H9 (cell line): ENCODE measurements around the gene LRMDA. TPM values are rescaled to one million over a fixed set of nuclear protein-coding genes. Genes with fewer than 3 reads are reported as not detected.

Experiments
- DNase-seq: peaks from one replicate; pipeline ENCODE4 v3.0.0-alpha.2; 2017
- H2AFZ ChIP-seq: one replicate; pipeline ENCODE4 v1.6.1; 2013; ENCODE audit warnings: mild to moderate bottlenecking, low read length, control low read depth, moderate library complexity
- H2AK5ac ChIP-seq: 2 replicates; pipeline ENCODE4 v1.6.1; 2013; ENCODE audit warnings: low read length, control low read depth, mixed read lengths; ENCODE audit not compliant: insufficient read length
- H2BK120ac ChIP-seq: one replicate; pipeline ENCODE4 v1.6.1; 2013; ENCODE audit warnings: low read depth, mild to moderate bottlenecking, low read length, control low read depth, inconsistent platforms; ENCODE audit not compliant: poor library complexity, severe bottlenecking
- H2BK12ac ChIP-seq: 2 replicates; pipeline ENCODE4 v1.6.1; 2013; ENCODE audit warnings: low read length, control low read depth, mixed read lengths, low read depth; ENCODE audit not compliant: insufficient read length
- H2BK15ac ChIP-seq: 2 replicates; pipeline ENCODE4 v1.6.1; 2013; ENCODE audit warnings: low read depth, low read length, control low read depth
- H2BK20ac ChIP-seq: one replicate; pipeline ENCODE4 v1.6.1; 2013; ENCODE audit warnings: low read depth, mild to moderate bottlenecking, low read length, control low read depth, inconsistent platforms; ENCODE audit not compliant: poor library complexity, severe bottlenecking
- H2BK5ac ChIP-seq: 2 replicates; pipeline ENCODE4 v1.6.1; 2013; ENCODE audit warnings: low read length, control low read depth, mixed read lengths; ENCODE audit not compliant: insufficient read length
- H3K14ac ChIP-seq: 2 replicates; pipeline ENCODE4 v1.6.1; 2013; ENCODE audit warnings: low read length, control low read depth; ENCODE audit not compliant: insufficient read depth
- H3K18ac ChIP-seq: 2 replicates; pipeline ENCODE4 v1.6.1; 2013; ENCODE audit warnings: low read depth, mild to moderate bottlenecking, mixed read lengths, low read length, control low read depth; ENCODE audit not compliant: insufficient read length
- H3K23ac ChIP-seq: 2 replicates; pipeline ENCODE4 v1.6.1; 2013; ENCODE audit warnings: low read length, control low read depth, mixed read lengths, low read depth; ENCODE audit not compliant: insufficient read length
- H3K23me2 ChIP-seq: 2 replicates; pipeline ENCODE4 v1.6.1; 2013; ENCODE audit warnings: low read depth, mild to moderate bottlenecking, mixed read lengths, low read length, control low read depth; ENCODE audit not compliant: insufficient read length, poor library complexity, severe bottlenecking
- H3K27ac ChIP-seq: 2 replicates; pipeline ENCODE4 v1.5.1; 2013; ENCODE audit warnings: low read length, control low read depth, mixed read lengths, low read depth; ENCODE audit not compliant: insufficient read length
- H3K27me3 ChIP-seq: 2 replicates; pipeline ENCODE4 v1.6.1; 2013; ENCODE audit warnings: low read length, control low read depth, inconsistent platforms; ENCODE audit not compliant: insufficient read depth
- H3K4ac ChIP-seq: 2 replicates; pipeline ENCODE4 v1.6.1; 2013; ENCODE audit warnings: low read depth, mild to moderate bottlenecking, control low read depth, inconsistent platforms, low read length, moderate library complexity
- H3K4me1 ChIP-seq: 2 replicates; pipeline ENCODE4 v1.6.1; 2013; ENCODE audit warnings: low read length, control low read depth, inconsistent platforms; ENCODE audit not compliant: insufficient read depth
- H3K4me2 ChIP-seq: 2 replicates; pipeline ENCODE4 v1.6.1; 2013; ENCODE audit warnings: low read length, control low read depth, mixed read lengths; ENCODE audit not compliant: insufficient read length, insufficient read depth
- H3K56ac ChIP-seq: 2 replicates; pipeline ENCODE4 v1.6.1; 2013; ENCODE audit warnings: low read depth, mild to moderate bottlenecking, mixed read lengths, low read length, control low read depth; ENCODE audit not compliant: insufficient read length
- H3K79me1 ChIP-seq: 2 replicates; pipeline ENCODE4 v1.6.1; 2013; ENCODE audit warnings: low read depth, mild to moderate bottlenecking, moderate library complexity, low read length, control low read depth, inconsistent platforms; ENCODE audit not compliant: insufficient read depth, poor library complexity, severe bottlenecking
- H3K79me2 ChIP-seq: 2 replicates; pipeline ENCODE4 v1.6.1; 2013; ENCODE audit warnings: low read length, control low read depth, inconsistent platforms; ENCODE audit not compliant: insufficient read depth
- H3K9ac ChIP-seq: 2 replicates; pipeline ENCODE4 v1.6.1; 2013; ENCODE audit warnings: low read length, control low read depth, mixed read lengths; ENCODE audit not compliant: insufficient read length; ENCODE audit errors: extremely low read depth
- H3K9me3 ChIP-seq: one replicate; pipeline ENCODE4 v1.6.1; 2013; ENCODE audit warnings: low read depth, low read length, inconsistent platforms; ENCODE audit not compliant: control insufficient read depth
- H3T11ph ChIP-seq: one replicate; pipeline ENCODE4 v1.6.1; 2013; ENCODE audit warnings: mild to moderate bottlenecking, low read length, control low read depth, inconsistent platforms
- H4K20me1 ChIP-seq: one replicate; pipeline ENCODE4 v1.6.1; 2013; ENCODE audit not compliant: control insufficient read depth, insufficient read length, insufficient read depth
- H4K5ac ChIP-seq: 2 replicates; pipeline ENCODE4 v1.6.1; 2013; ENCODE audit warnings: low read depth, mild to moderate bottlenecking, mixed read lengths, low read length, control low read depth; ENCODE audit not compliant: insufficient read length
- H4K8ac ChIP-seq: replicated peaks from 2 replicates; pipeline ENCODE4 v1.6.1; 2013; ENCODE audit warnings: low read length, control low read depth, mixed read lengths, low read depth; ENCODE audit not compliant: insufficient read length
- H4K91ac ChIP-seq: 2 replicates; pipeline ENCODE4 v1.6.1; 2013; ENCODE audit warnings: low read depth, mild to moderate bottlenecking, moderate library complexity, mixed read lengths, low read length, control low read depth; ENCODE audit not compliant: insufficient read length
- H3K27ac Mint-ChIP-seq, 3 experiments: 2 replicates in 2 of 3; 3 replicates in 1 of 3; pipeline ENCODE4 v1.8.0; 2020 to 2021; ENCODE audit warnings: mixed read lengths in 3 of 3, mild to moderate bottlenecking in 1 of 3, moderate library complexity in 1 of 3
- H3K27me3 Mint-ChIP-seq: 2 replicates; pipeline ENCODE4 v1.8.0; 2021; ENCODE audit warnings: low read depth, mild to moderate bottlenecking, moderate library complexity, mixed read lengths
- H3K36me3 Mint-ChIP-seq, 3 experiments: 2 replicates in 2 of 3; 3 replicates in 1 of 3; pipeline ENCODE4 v1.8.0; 2020 to 2021; ENCODE audit warnings: low read depth in 3 of 3, mixed read lengths in 3 of 3; ENCODE audit not compliant: insufficient read depth in 1 of 3
- H3K4me1 Mint-ChIP-seq, 2 experiments: 2 replicates each; pipeline ENCODE4 v1.8.0; 2020; ENCODE audit warnings: mixed read lengths in 2 of 2
- H3K4me3 Mint-ChIP-seq, 2 experiments: 2 replicates in 1 of 2; 3 replicates in 1 of 2; pipeline ENCODE4 v1.8.0; 2020 to 2021; ENCODE audit warnings: mild to moderate bottlenecking in 2 of 2, mixed read lengths in 2 of 2, moderate library complexity in 1 of 2
- H3K9me3 Mint-ChIP-seq, 2 experiments: 2 replicates in 1 of 2; 3 replicates in 1 of 2; pipeline ENCODE4 v1.8.0; 2020; ENCODE audit warnings: mild to moderate bottlenecking in 2 of 2, mixed read lengths in 2 of 2, moderate library complexity in 1 of 2
- CTCF ChIP-seq: fragments of 200-600 bp; sonication (generic); conservative IDR thresholded peaks from 3 replicates; pipeline ENCODE4 v1.8.0; 2021; ENCODE audit warnings: antibody characterized with exemption, mild to moderate bottlenecking
- WGBS: extraction: QIAGEN DNeasy Blood & Tissue Kit; methylation state at CpG from one replicate; pipeline ENCODE4 v1.1.7; 2013; ENCODE audit warnings: missing lambda C conversion rate, low lambda C conversion rate, mixed read lengths; ENCODE audit not compliant: insufficient read length; ENCODE audit errors: extremely low coverage; 5-methylcytosine and 5-hydroxymethylcytosine counted together
- total RNA-seq: library from RNA; stranded (reverse); gene quantifications from 2 replicates; pipeline ENCODE4 v1.2.1, GENCODE V29; 2021

LRMDA gene
- total RNA-seq, 1 experiment from 2014 or later: 1.8 TPM

- H3K27me3 ChIP-seq: no peaks in the 10 kb centered on the region
- DNase-seq: no peak
Observed at GRCh38 chr10:75544386-75544785, 113.0 kb downstream of the LRMDA start.

More at GRCh38 chr10:75544386-75544785, 113.0 kb downstream of the LRMDA start:
- Mint-ChIP-seq H3K4me3 (no peak overlapping the region), H3K27ac (no peak overlapping the region), H3K27me3 (peaks cover under 1% of the 10 kb centered on the region; the same call in 1 of the 2 replicates), H3K9me3 (no peaks in the 10 kb centered on the region; a peak in 1 of 5 replicates), H3K36me3 (no peaks in the 10 kb centered on the region), H3K4me1 (peaks cover 29 to 35% of the 10 kb centered on the region in 2 experiments)
- no peak overlapping the region for H2AFZ ChIP-seq
- H3K9ac ChIP-seq: no peak overlapping the region
- H2BK20ac ChIP-seq: no peak overlapping the region
- H4K8ac ChIP-seq: no peak overlapping the region
- no peak overlapping the region for H3T11ph ChIP-seq
- no peak overlapping the region for H3K4ac ChIP-seq
- H2BK5ac ChIP-seq: no peak overlapping the region
- no peak overlapping the region for H4K91ac ChIP-seq
- no peak overlapping the region for H2BK12ac ChIP-seq
- no peak overlapping the region for H2BK15ac ChIP-seq
- no peak overlapping the region for H3K56ac ChIP-seq
- no peaks in the 10 kb centered on the region for H3K79me1 ChIP-seq
- H4K5ac ChIP-seq: no peak overlapping the region
- no peak overlapping the region for H3K27ac ChIP-seq
- no peak overlapping the region for H2BK120ac ChIP-seq
- no peak overlapping the region for H3K18ac ChIP-seq
- H3K79me2 ChIP-seq: no peaks in the 10 kb centered on the region
- H3K14ac ChIP-seq: no peak overlapping the region
- H3K23ac ChIP-seq: no peak overlapping the region
- no peak overlapping the region for H2AK5ac ChIP-seq
- no peaks in the 10 kb centered on the region for H4K20me1 ChIP-seq
- H3K9me3 ChIP-seq: no peaks in the 10 kb centered on the region
- no peak overlapping the region for H3K4me2 ChIP-seq
- no peaks in the 10 kb centered on the region for H3K23me2 ChIP-seq
- no CpG with 5 or more reads among the region's 2 CpGs for WGBS
- no peaks in the 10 kb centered on the region for H3K4me1 ChIP-seq
- no peak for TF ChIP-seq CTCF
